Psoas muscle (tissue), 8 donors: ENCODE measurements around the gene NFE2L3. TPM values are rescaled to one million over a fixed set of nuclear protein-coding genes. Genes with fewer than 3 reads are reported as not detected.

Source experiments
- ATAC-seq, 4 donors: fragments of 200-7000 bp; cut with Tn5 transposase; one replicate each; pipeline ENCODE4 v1.9.1; 2020; ENCODE audit warnings: moderate library complexity in 3 of 4, mild to moderate bottlenecking in 2 of 4
- DNase-seq, 2 donors: peaks; one replicate each; pipeline ENCODE4 v3.0.0-alpha.2; 2020
- H3K27ac ChIP-seq: fragments of 200-600 bp; one replicate; pipeline ENCODE4 v1.8.0; 2022
- H3K27me3 ChIP-seq, 3 donors: fragments of 200-600 bp in 1 of 3; one replicate each; pipeline versions ENCODE4 v1.6.1 to v1.8.0; 2013 to 2022; ENCODE audit warnings: low read length in 2 of 3, mild to moderate bottlenecking in 2 of 3, moderate library complexity in 1 of 3; ENCODE audit not compliant: insufficient read depth in 3 of 3
- H3K36me3 ChIP-seq, 2 donors: fragments of 200-600 bp in 1 of 2; one replicate each; pipeline versions ENCODE4 v1.6.1 to v1.8.0; 2013 to 2022; ENCODE audit warnings: low read depth in 1 of 2, mild to moderate bottlenecking in 1 of 2, moderate library complexity in 1 of 2; ENCODE audit not compliant: insufficient read depth in 1 of 2
- H3K4me1 ChIP-seq: fragments of 200-600 bp; one replicate; pipeline ENCODE4 v1.8.0; 2022
- H3K4me3 ChIP-seq: fragments of 200-600 bp; one replicate; pipeline ENCODE4 v1.8.0; 2022; ENCODE audit warnings: mild to moderate bottlenecking
- H3K9me3 ChIP-seq: fragments of 200-600 bp; one replicate; pipeline ENCODE4 v1.8.0; 2022
- CTCF ChIP-seq: fragments of 200-600 bp; IDR thresholded peaks from one replicate; pipeline ENCODE4 v1.8.0; 2022; ENCODE audit warnings: antibody characterized with exemption
- WGBS, 3 donors: extraction: QIAGEN DNeasy Blood & Tissue Kit; methylation state at CpG; one replicate each; pipeline versions ENCODE4 v1.1.6 to v1.1.7; 2013; 5-methylcytosine and 5-hydroxymethylcytosine counted together
- intact Hi-C, 2 donors: fragments of 100-400 bp; cut with DNase I; formaldehyde crosslinking; loops; one replicate each; pipeline versions ENCODE4 v1.11.0 to v1.14.2; 2022
- polyA plus RNA-seq, 3 donors: library from polyadenylated mRNA; stranded (reverse); fragments of 200-250 nt; gene quantifications; one replicate each; pipeline ENCODE4 v1.2.3, GENCODE V29; 2013
- total RNA-seq, 4 donors: library from RNA; stranded (reverse); fragmentation: NEBNext Ultra II Directional in 2 of 4; extraction: Animal tissue kit (Norgen Biotek cat#: 25700) in 2 of 4; gene quantifications; one replicate each; pipeline versions ENCODE4 v1.2.1 to v1.2.4, GENCODE V29; 2021 to 2023
- donor health status: healthy with polysubstance abuse.
- donor health status: DM: no; HTN: no; CAD: no; lungs with moderate emphysema.
- donor health status: Bipolar disorder and iron deficiency.
- donor health status: healthy.
- donor health status: DM: yes; HTN: yes; CAD: no.
- donor health status: DM: no; HTN: no; CAD: no.
- donor health status: DM: no; HTN: no; CAD: no.
- donor health status: DM: yes; HTN: yes; CAD: no.

The NFE2L3 gene
- total and polyA plus RNA-seq, 7 donors, result 0.44 to 1.1 (median 0.72) TPM

- intact Hi-C loops, result loop anchor here in 1 of 2 donors (5.0 to 10.0 kb wide), 2 partner anchors 304 to 969 kb away; partner anchors contain the start of gene HOXA9
- TF ChIP-seq CTCF, result no peak
- WGBS, 3 donors, result 0 to 1% (median 1%) methylated on average over 7 of the region's 7 CpGs
- Histone ChIP-seq H3K4me3 (peak overlapping the region; percentile 90), H3K36me3 (peaks cover 3 to 51% of the 10 kb centered on the region in 2 donors), H3K27ac (peak overlapping the region; percentile 97), H3K9me3 (no peaks in the 10 kb centered on the region), H3K27me3 (no peaks in the 10 kb centered on the region), H3K4me1 (peaks cover 51% of the 10 kb centered on the region)
- ATAC-seq (no peak), DNase-seq (no peak)
Observed at GRCh38 chr7:26198781-26199169, 46.8 kb downstream of the NFE2L3 start.

GRCh38 chr7:26199301-26200037 lies 47.5 kb downstream of the NFE2L3 start:
- ATAC-seq, result peak; percentile 36 to 67 (median 46)
- Histone ChIP-seq H3K4me3 (peak overlapping the region; percentile 90), H3K4me1 (peaks cover 49% of the 10 kb centered on the region), H3K9me3 (no peaks in the 10 kb centered on the region), H3K27me3 (no peaks in the 10 kb centered on the region), H3K36me3 (peaks cover 3 to 44% of the 10 kb centered on the region in 2 donors), H3K27ac (peak overlapping the region; percentile 97)
- DNase-seq, result peak; percentile 76 to 89
- TF ChIP-seq CTCF, result no peak
- intact Hi-C loops, result loop anchor here (5.0 to 10.0 kb wide), 5 partner anchors 168 to 968 kb away; partner anchors contain the start of genes HOXA9 (in 2 of the 2) and HOXA7 (in 1 of the 2)
- 0 to 1% (median 0%) methylated on average over 36 of the region's 36 CpGs for WGBS, 3 donors

- ATAC-seq (peak; percentile 44 to 69 (median 48)), DNase-seq (peak; percentile 73 to 81)
- no peaks in the 10 kb centered on the region for H3K27me3 ChIP-seq
- H3K4me3 ChIP-seq, result peak overlapping the region; percentile 90
- H3K27ac ChIP-seq, result peak overlapping the region; percentile 97
- intact Hi-C loops, result loop anchor here (5.0 to 10.0 kb wide), 4 partner anchors 167 to 965 kb away; partner anchors contain the start of genes HOXA7 (in 1 of the 2) and HOXA9 (in 1 of the 2)
- H3K9me3 ChIP-seq, result no peaks in the 10 kb centered on the region
- no peak for TF ChIP-seq CTCF
- peaks cover 44% of the 10 kb centered on the region for H3K4me1 ChIP-seq
- H3K36me3 ChIP-seq, result peaks cover 3 to 39% of the 10 kb centered on the region in 2 donors
- WGBS, 3 donors, result 0% methylated on average over 26 to 29 of the region's 29 CpGs
Observed at GRCh38 chr7:26200038-26200443, 48.0 kb downstream of the NFE2L3 start.

- no peaks in the 10 kb centered on the region for H3K9me3 ChIP-seq
Observed at GRCh38 chr7:26200444-26201246, 48.6 kb downstream of the NFE2L3 start, which contains the start of gene HNRNPA2B1. HNRNPA2B1 (minus strand) TSS chr7:26200746; CDS start chr7:26200577, 169 bp downstream.

More at GRCh38 chr7:26200444-26201246, 48.6 kb downstream of the NFE2L3 start, which contains the start of gene HNRNPA2B1:
- peak within 1 kb of the TSS; percentile 97 for H3K27ac ChIP-seq
- peak within 1 kb of the TSS; percentile 90 for H3K4me3 ChIP-seq
- intact Hi-C loops, result loop anchor here (5.0 to 10.0 kb wide), 4 partner anchors 167 to 964 kb away; partner anchors contain the start of genes HOXA7 (in 1 of the 2) and HOXA9 (in 1 of the 2)
- H3K36me3 ChIP-seq, result peaks cover 3 to 39% of the 10 kb centered on the region in 2 donors
- DNase-seq (peak; percentile 94 to 98), ATAC-seq (peak; percentile 80 to 85 (median 84))
- no peaks in the 10 kb centered on the region for H3K27me3 ChIP-seq
- peaks cover 38% of the 10 kb centered on the region for H3K4me1 ChIP-seq
- WGBS, 3 donors, result 0 to 1% (median 0%) methylated on average over 71 of the region's 71 CpGs
- TF ChIP-seq CTCF, result peak; percentile 7
